H9 (cell line): ENCODE results near the gene MECP2. TPM values are rescaled to one million over a fixed set of nuclear protein-coding genes. Genes with fewer than 3 reads are reported as not detected.

ENCODE experiments used
- DNase-seq: peaks from one replicate; pipeline ENCODE4 v3.0.0-alpha.2; 2017
- H2AFZ ChIP-seq: one replicate; pipeline ENCODE4 v1.6.1; 2013; ENCODE audit warnings: mild to moderate bottlenecking, low read length, control low read depth, moderate library complexity
- H2AK5ac ChIP-seq: 2 replicates; pipeline ENCODE4 v1.6.1; 2013; ENCODE audit warnings: low read length, control low read depth, mixed read lengths; ENCODE audit not compliant: insufficient read length
- H2BK120ac ChIP-seq: one replicate; pipeline ENCODE4 v1.6.1; 2013; ENCODE audit warnings: low read depth, mild to moderate bottlenecking, low read length, control low read depth, inconsistent platforms; ENCODE audit not compliant: poor library complexity, severe bottlenecking
- H2BK12ac ChIP-seq: 2 replicates; pipeline ENCODE4 v1.6.1; 2013; ENCODE audit warnings: low read length, control low read depth, mixed read lengths, low read depth; ENCODE audit not compliant: insufficient read length
- H2BK15ac ChIP-seq: 2 replicates; pipeline ENCODE4 v1.6.1; 2013; ENCODE audit warnings: low read depth, low read length, control low read depth
- H2BK20ac ChIP-seq: one replicate; pipeline ENCODE4 v1.6.1; 2013; ENCODE audit warnings: low read depth, mild to moderate bottlenecking, low read length, control low read depth, inconsistent platforms; ENCODE audit not compliant: poor library complexity, severe bottlenecking
- H2BK5ac ChIP-seq: 2 replicates; pipeline ENCODE4 v1.6.1; 2013; ENCODE audit warnings: low read length, control low read depth, mixed read lengths; ENCODE audit not compliant: insufficient read length
- H3K14ac ChIP-seq: 2 replicates; pipeline ENCODE4 v1.6.1; 2013; ENCODE audit warnings: low read length, control low read depth; ENCODE audit not compliant: insufficient read depth
- H3K18ac ChIP-seq: 2 replicates; pipeline ENCODE4 v1.6.1; 2013; ENCODE audit warnings: low read depth, mild to moderate bottlenecking, mixed read lengths, low read length, control low read depth; ENCODE audit not compliant: insufficient read length
- H3K23ac ChIP-seq: 2 replicates; pipeline ENCODE4 v1.6.1; 2013; ENCODE audit warnings: low read length, control low read depth, mixed read lengths, low read depth; ENCODE audit not compliant: insufficient read length
- H3K23me2 ChIP-seq: 2 replicates; pipeline ENCODE4 v1.6.1; 2013; ENCODE audit warnings: low read depth, mild to moderate bottlenecking, mixed read lengths, low read length, control low read depth; ENCODE audit not compliant: insufficient read length, poor library complexity, severe bottlenecking
- H3K27ac ChIP-seq: 2 replicates; pipeline ENCODE4 v1.5.1; 2013; ENCODE audit warnings: low read length, control low read depth, mixed read lengths, low read depth; ENCODE audit not compliant: insufficient read length
- H3K27me3 ChIP-seq: 2 replicates; pipeline ENCODE4 v1.6.1; 2013; ENCODE audit warnings: low read length, control low read depth, inconsistent platforms; ENCODE audit not compliant: insufficient read depth
- H3K4ac ChIP-seq: 2 replicates; pipeline ENCODE4 v1.6.1; 2013; ENCODE audit warnings: low read depth, mild to moderate bottlenecking, control low read depth, inconsistent platforms, low read length, moderate library complexity
- H3K4me1 ChIP-seq: 2 replicates; pipeline ENCODE4 v1.6.1; 2013; ENCODE audit warnings: low read length, control low read depth, inconsistent platforms; ENCODE audit not compliant: insufficient read depth
- H3K4me2 ChIP-seq: 2 replicates; pipeline ENCODE4 v1.6.1; 2013; ENCODE audit warnings: low read length, control low read depth, mixed read lengths; ENCODE audit not compliant: insufficient read length, insufficient read depth
- H3K56ac ChIP-seq: 2 replicates; pipeline ENCODE4 v1.6.1; 2013; ENCODE audit warnings: low read depth, mild to moderate bottlenecking, mixed read lengths, low read length, control low read depth; ENCODE audit not compliant: insufficient read length
- H3K79me1 ChIP-seq: 2 replicates; pipeline ENCODE4 v1.6.1; 2013; ENCODE audit warnings: low read depth, mild to moderate bottlenecking, moderate library complexity, low read length, control low read depth, inconsistent platforms; ENCODE audit not compliant: insufficient read depth, poor library complexity, severe bottlenecking
- H3K79me2 ChIP-seq: 2 replicates; pipeline ENCODE4 v1.6.1; 2013; ENCODE audit warnings: low read length, control low read depth, inconsistent platforms; ENCODE audit not compliant: insufficient read depth
- H3K9ac ChIP-seq: 2 replicates; pipeline ENCODE4 v1.6.1; 2013; ENCODE audit warnings: low read length, control low read depth, mixed read lengths; ENCODE audit not compliant: insufficient read length; ENCODE audit errors: extremely low read depth
- H3K9me3 ChIP-seq: one replicate; pipeline ENCODE4 v1.6.1; 2013; ENCODE audit warnings: low read depth, low read length, inconsistent platforms; ENCODE audit not compliant: control insufficient read depth
- H3T11ph ChIP-seq: one replicate; pipeline ENCODE4 v1.6.1; 2013; ENCODE audit warnings: mild to moderate bottlenecking, low read length, control low read depth, inconsistent platforms
- H4K20me1 ChIP-seq: one replicate; pipeline ENCODE4 v1.6.1; 2013; ENCODE audit not compliant: control insufficient read depth, insufficient read length, insufficient read depth
- H4K5ac ChIP-seq: 2 replicates; pipeline ENCODE4 v1.6.1; 2013; ENCODE audit warnings: low read depth, mild to moderate bottlenecking, mixed read lengths, low read length, control low read depth; ENCODE audit not compliant: insufficient read length
- H4K8ac ChIP-seq: replicated peaks from 2 replicates; pipeline ENCODE4 v1.6.1; 2013; ENCODE audit warnings: low read length, control low read depth, mixed read lengths, low read depth; ENCODE audit not compliant: insufficient read length
- H4K91ac ChIP-seq: 2 replicates; pipeline ENCODE4 v1.6.1; 2013; ENCODE audit warnings: low read depth, mild to moderate bottlenecking, moderate library complexity, mixed read lengths, low read length, control low read depth; ENCODE audit not compliant: insufficient read length
- H3K27ac Mint-ChIP-seq, 3 experiments: 2 replicates in 2 of 3; 3 replicates in 1 of 3; pipeline ENCODE4 v1.8.0; 2020 to 2021; ENCODE audit warnings: mixed read lengths in 3 of 3, mild to moderate bottlenecking in 1 of 3, moderate library complexity in 1 of 3
- H3K27me3 Mint-ChIP-seq: 2 replicates; pipeline ENCODE4 v1.8.0; 2021; ENCODE audit warnings: low read depth, mild to moderate bottlenecking, moderate library complexity, mixed read lengths
- H3K36me3 Mint-ChIP-seq, 3 experiments: 2 replicates in 2 of 3; 3 replicates in 1 of 3; pipeline ENCODE4 v1.8.0; 2020 to 2021; ENCODE audit warnings: low read depth in 3 of 3, mixed read lengths in 3 of 3; ENCODE audit not compliant: insufficient read depth in 1 of 3
- H3K4me1 Mint-ChIP-seq, 2 experiments: 2 replicates each; pipeline ENCODE4 v1.8.0; 2020; ENCODE audit warnings: mixed read lengths in 2 of 2
- H3K4me3 Mint-ChIP-seq, 2 experiments: 2 replicates in 1 of 2; 3 replicates in 1 of 2; pipeline ENCODE4 v1.8.0; 2020 to 2021; ENCODE audit warnings: mild to moderate bottlenecking in 2 of 2, mixed read lengths in 2 of 2, moderate library complexity in 1 of 2
- H3K9me3 Mint-ChIP-seq, 2 experiments: 2 replicates in 1 of 2; 3 replicates in 1 of 2; pipeline ENCODE4 v1.8.0; 2020; ENCODE audit warnings: mild to moderate bottlenecking in 2 of 2, mixed read lengths in 2 of 2, moderate library complexity in 1 of 2
- WGBS: extraction: QIAGEN DNeasy Blood & Tissue Kit; methylation state at CpG from one replicate; pipeline ENCODE4 v1.1.7; 2013; ENCODE audit warnings: missing lambda C conversion rate, low lambda C conversion rate, mixed read lengths; ENCODE audit not compliant: insufficient read length; ENCODE audit errors: extremely low coverage; 5-methylcytosine and 5-hydroxymethylcytosine counted together
- total RNA-seq: library from RNA; stranded (reverse); gene quantifications from 2 replicates; pipeline ENCODE4 v1.2.1, GENCODE V29; 2021
- TF ChIP-seq, protein P1 (sequence below): fragments of 200-600 bp; sonication (generic); conservative IDR thresholded peaks from 3 replicates; pipeline ENCODE4 v1.8.0; 2021; ENCODE audit warnings: antibody characterized with exemption, mild to moderate bottlenecking

MECP2 gene
- total RNA-seq, 1 experiment from 2014 or later, result 32.2 TPM

DNA sequence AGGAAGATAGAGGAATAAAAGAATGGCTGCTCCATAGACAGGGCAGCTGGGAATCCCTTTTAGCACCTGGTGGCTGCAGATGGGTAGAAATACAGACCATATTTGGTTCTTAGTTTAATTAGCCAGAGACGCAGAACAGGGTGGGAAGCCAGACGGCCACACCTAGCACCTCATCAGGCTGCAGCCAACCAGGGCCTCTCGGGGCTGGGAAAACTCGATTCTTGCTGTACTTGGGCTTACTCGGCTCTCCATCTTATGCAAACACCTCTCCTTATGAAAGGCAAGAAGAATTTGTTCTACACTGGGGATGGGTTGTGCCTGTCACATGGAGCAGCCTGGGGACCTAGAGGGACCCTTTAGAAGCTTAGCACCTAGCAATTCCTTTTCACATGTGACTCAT is 97.5 kb downstream of the MECP2 start:
- H3K27ac ChIP-seq, result no peak overlapping the region
- no peaks in the 10 kb centered on the region for H3K4me1 ChIP-seq
- no peak overlapping the region for H2AK5ac ChIP-seq
- no peak overlapping the region for H2BK20ac ChIP-seq
- no peak overlapping the region for H2BK120ac ChIP-seq
- H2AFZ ChIP-seq, result no peak overlapping the region
- no peak overlapping the region for H2BK15ac ChIP-seq
- H3K79me1 ChIP-seq, result no peaks in the 10 kb centered on the region
- H3K4ac ChIP-seq, result no peak overlapping the region
- no peak overlapping the region for H4K8ac ChIP-seq
- H3K18ac ChIP-seq, result no peak overlapping the region
- no peak overlapping the region for H3K23ac ChIP-seq
- H3K79me2 ChIP-seq, result no peaks in the 10 kb centered on the region
- no peak overlapping the region for H3T11ph ChIP-seq
- H3K9me3 ChIP-seq, result no peaks in the 10 kb centered on the region
- H3K14ac ChIP-seq, result no peak overlapping the region
- TF ChIP-seq, protein P1, sequence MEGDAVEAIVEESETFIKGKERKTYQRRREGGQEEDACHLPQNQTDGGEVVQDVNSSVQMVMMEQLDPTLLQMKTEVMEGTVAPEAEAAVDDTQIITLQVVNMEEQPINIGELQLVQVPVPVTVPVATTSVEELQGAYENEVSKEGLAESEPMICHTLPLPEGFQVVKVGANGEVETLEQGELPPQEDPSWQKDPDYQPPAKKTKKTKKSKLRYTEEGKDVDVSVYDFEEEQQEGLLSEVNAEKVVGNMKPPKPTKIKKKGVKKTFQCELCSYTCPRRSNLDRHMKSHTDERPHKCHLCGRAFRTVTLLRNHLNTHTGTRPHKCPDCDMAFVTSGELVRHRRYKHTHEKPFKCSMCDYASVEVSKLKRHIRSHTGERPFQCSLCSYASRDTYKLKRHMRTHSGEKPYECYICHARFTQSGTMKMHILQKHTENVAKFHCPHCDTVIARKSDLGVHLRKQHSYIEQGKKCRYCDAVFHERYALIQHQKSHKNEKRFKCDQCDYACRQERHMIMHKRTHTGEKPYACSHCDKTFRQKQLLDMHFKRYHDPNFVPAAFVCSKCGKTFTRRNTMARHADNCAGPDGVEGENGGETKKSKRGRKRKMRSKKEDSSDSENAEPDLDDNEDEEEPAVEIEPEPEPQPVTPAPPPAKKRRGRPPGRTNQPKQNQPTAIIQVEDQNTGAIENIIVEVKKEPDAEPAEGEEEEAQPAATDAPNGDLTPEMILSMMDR, result no peak
- H3K23me2 ChIP-seq, result no peaks in the 10 kb centered on the region
- no CpG with 5 or more reads among the region's 5 CpGs for WGBS
- Mint-ChIP-seq H3K27ac (peak overlapping the region in 1 of 3 experiments; percentile 76; a peak in 3 of 7 replicates), H3K4me3 (no peak overlapping the region), H3K27me3 (peaks cover 2% of the 10 kb centered on the region; the same call in 1 of the 2 replicates), H3K36me3 (peaks cover 1 to 15% (median 13%) of the 10 kb centered on the region in 3 experiments), H3K4me1 (peaks cover 10 to 15% of the 10 kb centered on the region in 2 experiments; a peak in 3 of 4 replicates), H3K9me3 (peaks cover 71 to 77% of the 10 kb centered on the region in 2 experiments)
- no peaks in the 10 kb centered on the region for H3K27me3 ChIP-seq
- H2BK12ac ChIP-seq, result no peak overlapping the region
- DNase-seq, result no peak
- no peak overlapping the region for H3K4me2 ChIP-seq
- no peak overlapping the region for H3K56ac ChIP-seq
- no peak overlapping the region for H3K9ac ChIP-seq
- no peak overlapping the region for H2BK5ac ChIP-seq
- no peak overlapping the region for H4K5ac ChIP-seq
- no peaks in the 10 kb centered on the region for H4K20me1 ChIP-seq
- H4K91ac ChIP-seq, result no peak overlapping the region
